Measurements from ENCODE around the gene IL3. TPM values are rescaled to one million over a fixed set of nuclear protein-coding genes. Genes with fewer than 3 reads are reported as not detected.

The IL3 gene
- total RNA-seq, 5 donors from 2014 or later (not counting 1 experiment from before 2014, with no cell fraction given), result not detected

Other genes starting within 250 kb of the IL3 start
- gene MEIKIN, start 115.0 kb upstream of the IL3 start, total RNA-seq, result 1 to 10 TPM in 1 of 5 donors, under 1 TPM in 3, not detected in 1; 0.22 to 1.6 (median 0.73) TPM
- 10 to 100 TPM; 23.7 to 42.9 (median 27.8) TPM for gene ACSL6, start 49.0 kb upstream of the IL3 start, total RNA-seq
- under 1 TPM in 1 of 5 donors, not detected in 4; 0.89 TPM for gene CSF2, start 13.1 kb downstream of the IL3 start, total RNA-seq
- gene P4HA2, start 167.2 kb downstream of the IL3 start, total RNA-seq, result under 1 TPM in 3 of 5 donors, not detected in 2; 0.50 to 0.99 (median 0.98) TPM
- gene PDLIM4, start 197.0 kb downstream of the IL3 start, total RNA-seq, result not detected
- under 1 TPM in 1 of 5 donors, not detected in 4; 0.20 TPM for gene SLC22A4, start 233.7 kb downstream of the IL3 start, total RNA-seq

All from T-cell (primary cell).